ENCODE results near the gene PLB1. TPM values are rescaled to one million over a fixed set of nuclear protein-coding genes. Genes with fewer than 3 reads are reported as not detected.

PLB1 gene
- polyA plus RNA-seq, 1 donor from 2014 or later = 2.8 TPM

DNA sequence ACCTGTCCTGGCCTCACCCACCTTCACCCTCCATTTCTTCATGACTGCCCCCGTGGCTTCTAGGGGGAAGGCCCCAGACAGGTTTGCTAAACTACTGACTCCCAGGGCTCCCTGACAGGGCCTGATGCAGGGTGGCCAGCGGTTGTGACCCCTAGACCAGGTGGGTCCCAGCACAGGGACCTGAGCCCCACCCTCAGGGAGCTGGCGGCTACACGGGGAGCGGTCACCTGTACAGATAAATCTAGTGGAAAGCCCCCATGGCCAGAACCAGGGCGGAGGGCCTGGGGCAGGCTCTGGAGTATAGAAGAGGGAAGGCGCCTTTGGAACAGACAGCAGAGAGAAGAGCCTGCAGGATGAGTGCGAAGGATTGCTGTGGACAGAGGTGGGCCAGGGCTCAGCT lies 42.5 kb upstream of the PLB1 start:
- Histone ChIP-seq H3K27ac (ENCODE audit: low read length) (no peak overlapping the region), H4K20me1 (ENCODE audit: insufficient read depth) (no peaks in the 10 kb centered on the region), H3K36me3 (ENCODE audit: insufficient read depth, low read length) (no peaks in the 10 kb centered on the region), H3K9me2 (ENCODE audit: insufficient read depth, low read length) (no peaks in the 10 kb centered on the region), H3F3A (ENCODE audit: insufficient read depth, low read length, poor library complexity, severe bottlenecking) (no peaks in the 10 kb centered on the region), H3K4me3 (ENCODE audit: low read length) (no peak overlapping the region), H3K79me2 (replicated peaks; ENCODE audit: insufficient read depth, low read length) (no peaks in the 10 kb centered on the region), H2AFZ (ENCODE audit: low read depth, low read length) (no peak overlapping the region), H3K4me2 (ENCODE audit: low read length) (no peak overlapping the region), H3K9me3 (ENCODE audit: low read length) (no peaks in the 10 kb centered on the region), H3K9ac (ENCODE audit: low read length) (no peak overlapping the region), H3K27me3 (ENCODE audit: insufficient read depth, low read depth, low read length) (no peaks in the 10 kb centered on the region)
- TF ChIP-seq, protein P1, sequence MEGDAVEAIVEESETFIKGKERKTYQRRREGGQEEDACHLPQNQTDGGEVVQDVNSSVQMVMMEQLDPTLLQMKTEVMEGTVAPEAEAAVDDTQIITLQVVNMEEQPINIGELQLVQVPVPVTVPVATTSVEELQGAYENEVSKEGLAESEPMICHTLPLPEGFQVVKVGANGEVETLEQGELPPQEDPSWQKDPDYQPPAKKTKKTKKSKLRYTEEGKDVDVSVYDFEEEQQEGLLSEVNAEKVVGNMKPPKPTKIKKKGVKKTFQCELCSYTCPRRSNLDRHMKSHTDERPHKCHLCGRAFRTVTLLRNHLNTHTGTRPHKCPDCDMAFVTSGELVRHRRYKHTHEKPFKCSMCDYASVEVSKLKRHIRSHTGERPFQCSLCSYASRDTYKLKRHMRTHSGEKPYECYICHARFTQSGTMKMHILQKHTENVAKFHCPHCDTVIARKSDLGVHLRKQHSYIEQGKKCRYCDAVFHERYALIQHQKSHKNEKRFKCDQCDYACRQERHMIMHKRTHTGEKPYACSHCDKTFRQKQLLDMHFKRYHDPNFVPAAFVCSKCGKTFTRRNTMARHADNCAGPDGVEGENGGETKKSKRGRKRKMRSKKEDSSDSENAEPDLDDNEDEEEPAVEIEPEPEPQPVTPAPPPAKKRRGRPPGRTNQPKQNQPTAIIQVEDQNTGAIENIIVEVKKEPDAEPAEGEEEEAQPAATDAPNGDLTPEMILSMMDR (IDR thresholded peaks at IDR 0.05; ENCODE audit: poor library complexity, severe bottlenecking) = no peak
- TF ChIP-seq POLR2AphosphoS5 (IDR thresholded peaks at IDR 0.05) (no peak), EZH2 (IDR thresholded peaks at IDR 0.05; ENCODE audit: borderline replicate concordance, insufficient read depth, low read length, poor library complexity, severe bottlenecking) (no peak)

- Histone ChIP-seq H3K4me3 (ENCODE audit: low read length) (no peak overlapping the region), H3K9me2 (ENCODE audit: insufficient read depth, low read length) (no peaks in the 10 kb centered on the region), H2AFZ (ENCODE audit: low read depth, low read length) (no peak overlapping the region), H3K79me2 (replicated peaks; ENCODE audit: insufficient read depth, low read length) (no peaks in the 10 kb centered on the region), H3F3A (ENCODE audit: insufficient read depth, low read length, poor library complexity, severe bottlenecking) (no peaks in the 10 kb centered on the region), H3K27me3 (ENCODE audit: insufficient read depth, low read depth, low read length) (no peaks in the 10 kb centered on the region), H4K20me1 (ENCODE audit: insufficient read depth) (no peaks in the 10 kb centered on the region), H3K9ac (ENCODE audit: low read length) (no peak overlapping the region), H3K36me3 (ENCODE audit: insufficient read depth, low read length) (no peaks in the 10 kb centered on the region), H3K9me3 (ENCODE audit: low read length) (no peaks in the 10 kb centered on the region), H3K4me2 (ENCODE audit: low read length) (no peak overlapping the region), H3K27ac (ENCODE audit: low read length) (no peak overlapping the region)
- no peak for TF ChIP-seq RAD21 (conservative IDR thresholded peaks at IDR 0.05)
- no peak for TF ChIP-seq SMC3 (conservative IDR thresholded peaks at IDR 0.05; ENCODE audit: poor library complexity)
- TF ChIP-seq, protein P1 (IDR thresholded peaks at IDR 0.05; ENCODE audit: poor library complexity, severe bottlenecking) = no peak
- TF ChIP-seq REST (IDR thresholded peaks at IDR 0.05; ENCODE audit: borderline replicate concordance) = no peak
- no peak for TF ChIP-seq EP300 (conservative IDR thresholded peaks at IDR 0.05; ENCODE audit: poor library complexity, severe bottlenecking)
- no peak for TF ChIP-seq EZH2 (IDR thresholded peaks at IDR 0.05; ENCODE audit: borderline replicate concordance, insufficient read depth, low read length, poor library complexity, severe bottlenecking)
- TF ChIP-seq TAF1 (IDR thresholded peaks at IDR 0.05; ENCODE audit: low read depth) = no peak
- TF ChIP-seq MXI1 (conservative IDR thresholded peaks at IDR 0.05; ENCODE audit: poor library complexity, severe bottlenecking) = no peak
- TF ChIP-seq POLR2AphosphoS5 (IDR thresholded peaks at IDR 0.05) = no peak
Observed at GRCh38 chr2:28454016-28454930, 41.6 kb upstream of the PLB1 start.

Measured in neural cell (in vitro differentiated cells).